ENCODE results near the gene BAHCC1. TPM values are rescaled to one million over a fixed set of nuclear protein-coding genes. Genes with fewer than 3 reads are reported as not detected.

BAHCC1 gene
- total RNA-seq, result 31.3 TPM

GRCh38 chr17:81394921-81395599, at the start of gene BAHCC1:
Gene BAHCC1, plus strand, starts transcription at chr17:81395457. Its CDS starts 4,283 bp downstream, at chr17:81399740.

GRCh38 chr17:81512562-81513371, 117.5 kb downstream of the BAHCC1 start, which contains the start of gene ACTG1:
Gene ACTG1, minus strand, starts transcription at chr17:81512799. Its CDS starts 445 bp downstream, at chr17:81512354.

Small RNA genes within 50 kb of the gene (small RNA-seq; reads per million reads assigned to genes)
- gene MIR3186 (ENCODE audit: low replicate concordance), result 0.18 reads per million
- not detected for gene MIR4740 (ENCODE audit: low replicate concordance)

Other genes starting within 250 kb of the BAHCC1 start
- not detected for gene PVALEF, start 229.9 kb upstream of the BAHCC1 start, total RNA-seq
- gene AATK, start 229.2 kb upstream of the BAHCC1 start, total RNA-seq, result 12.5 TPM
- gene CEP131, start 172.5 kb upstream of the BAHCC1 start, total RNA-seq, result 17.2 TPM
- gene TEPSIN, start 156.4 kb upstream of the BAHCC1 start, total RNA-seq, result 19.7 TPM
- 21.0 TPM for gene NDUFAF8, start 156.1 kb upstream of the BAHCC1 start, total RNA-seq
- gene SLC38A10, start 100.2 kb upstream of the BAHCC1 start, total RNA-seq, result 19.4 TPM
- 5,254 TPM for gene ACTG1, start 117.3 kb downstream of the BAHCC1 start, total RNA-seq
- 7.2 TPM for gene FSCN2, start 132.9 kb downstream of the BAHCC1 start, total RNA-seq
- gene FAAP100, start 156.9 kb downstream of the BAHCC1 start, total RNA-seq, result 33.2 TPM
- 44.4 TPM for gene NPLOC4, start 241.7 kb downstream of the BAHCC1 start, total RNA-seq
- gene TSPAN10, start 241.7 kb downstream of the BAHCC1 start, total RNA-seq, result 0.63 TPM

All from parietal lobe (tissue), 2 donors.